ENCODE data around the gene LNX1. TPM values are rescaled to one million over a fixed set of nuclear protein-coding genes. Genes with fewer than 3 reads are reported as not detected.

The LNX1 gene
- total RNA-seq, 1 experiment from 2014 or later, result 1.7 TPM

DNA sequence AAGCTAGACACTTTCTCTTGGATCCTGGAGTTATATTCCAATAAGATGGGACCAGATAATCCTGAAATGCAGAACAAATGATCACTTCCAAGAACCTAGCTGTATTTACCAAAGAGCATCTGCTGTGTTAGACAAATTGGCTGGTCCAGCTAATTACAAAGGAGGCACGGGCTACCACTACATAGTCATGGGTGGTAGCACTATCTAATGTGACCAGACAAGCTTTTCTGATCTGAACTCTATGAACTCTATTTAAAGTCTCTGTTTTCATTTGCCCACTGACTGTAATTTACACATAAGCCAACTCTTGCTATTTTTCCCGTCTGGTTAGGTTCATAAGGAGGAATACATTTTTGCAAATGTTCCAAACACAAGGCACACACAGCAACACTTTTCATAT is 34.6 kb downstream of the LNX1 start:
- H3K4me3 Mint-ChIP-seq, result no peak overlapping the region
- H4K5ac ChIP-seq (ENCODE audit: insufficient read length, low read depth, low read length), result no peak overlapping the region
- H3K79me2 ChIP-seq (ENCODE audit: insufficient read depth, low read length), result no peaks in the 10 kb centered on the region
- H3K14ac ChIP-seq (ENCODE audit: insufficient read depth, low read length), result no peak overlapping the region
- H3K4me1 ChIP-seq (ENCODE audit: insufficient read depth, low read length), result peaks cover 8% of the 10 kb centered on the region; the same call in 1 of the 2 replicates
- no peak overlapping the region for H2AFZ ChIP-seq (ENCODE audit: low read length)
- no peak overlapping the region for H3K9ac ChIP-seq (ENCODE audit: extremely low read depth, insufficient read length, low read length)
- H3K79me1 ChIP-seq (ENCODE audit: insufficient read depth, low read depth, low read length, poor library complexity, severe bottlenecking), result no peaks in the 10 kb centered on the region
- no peak overlapping the region for H3K23ac ChIP-seq (ENCODE audit: insufficient read length, low read depth, low read length)
- H3K9me3 Mint-ChIP-seq, result no peaks in the 10 kb centered on the region; a peak in 1 of 5 replicates
- peaks cover 14 to 24% of the 10 kb centered on the region in 2 experiments for H3K4me1 Mint-ChIP-seq
- no peak overlapping the region for H2BK20ac ChIP-seq (ENCODE audit: low read depth, low read length, poor library complexity, severe bottlenecking)
- H4K91ac ChIP-seq (ENCODE audit: insufficient read length, low read depth, low read length), result no peak overlapping the region
- TF ChIP-seq CTCF (conservative IDR thresholded peaks at IDR 0.05), result no peak
- H3K36me3 Mint-ChIP-seq (ENCODE audit: insufficient read depth in 1 of 3, low read depth in 3 of 3), result no peaks in the 10 kb centered on the region; a peak in 1 of 7 replicates
- H3K27ac Mint-ChIP-seq, result no peak overlapping the region
- no peak for DNase-seq
- no peaks in the 10 kb centered on the region; the same call in 1 of the 2 replicates for H3K27me3 Mint-ChIP-seq (ENCODE audit: low read depth)
- no peak overlapping the region for H3K18ac ChIP-seq (ENCODE audit: insufficient read length, low read depth, low read length)
- H2BK5ac ChIP-seq (ENCODE audit: insufficient read length, low read length), result no peak overlapping the region
- H3K27ac ChIP-seq (ENCODE audit: insufficient read length, low read depth, low read length), result no peak overlapping the region
- no peak overlapping the region for H2AK5ac ChIP-seq (ENCODE audit: insufficient read length, low read length)
- no peak overlapping the region for H2BK15ac ChIP-seq (ENCODE audit: low read depth, low read length)
- no peaks in the 10 kb centered on the region for H4K20me1 ChIP-seq (ENCODE audit: control insufficient read depth, insufficient read depth, insufficient read length)
- no peaks in the 10 kb centered on the region for H3K27me3 ChIP-seq (ENCODE audit: insufficient read depth, low read length)
- H3K23me2 ChIP-seq (ENCODE audit: insufficient read length, low read depth, low read length, poor library complexity, severe bottlenecking), result no peaks in the 10 kb centered on the region
- no peaks in the 10 kb centered on the region for H3K9me3 ChIP-seq (ENCODE audit: control insufficient read depth, low read depth, low read length)
- H3K4me2 ChIP-seq (ENCODE audit: insufficient read depth, insufficient read length, low read length), result no peak overlapping the region
- WGBS (ENCODE audit: extremely low coverage, insufficient read length, low lambda C conversion rate), result no CpG with 5 or more reads among the region's 2 CpGs
- H2BK120ac ChIP-seq (ENCODE audit: low read depth, low read length, poor library complexity, severe bottlenecking), result no peak overlapping the region
- no peak overlapping the region for H3T11ph ChIP-seq (ENCODE audit: low read length)
- H2BK12ac ChIP-seq (ENCODE audit: insufficient read length, low read depth, low read length), result no peak overlapping the region
- H3K56ac ChIP-seq (ENCODE audit: insufficient read length, low read depth, low read length), result no peak overlapping the region
- no peak overlapping the region for H4K8ac ChIP-seq (replicated peaks; ENCODE audit: insufficient read length, low read depth, low read length)
- no peak overlapping the region for H3K4ac ChIP-seq (ENCODE audit: low read depth, low read length)
